Activated naive CD4-positive, alpha-beta T cell treated with anti-CD3 and anti-CD28 coated beads, Interleukin-2, amount 10 ng/mL, durations not matched to agents 7 days and 5 days (primary cell): ENCODE measurements around the gene SDHAF3.
"Not testable (repeated sequence)": the region's sequence is repeated elsewhere in the genome, so short reads cannot be mapped to it uniquely, and the experiment has no call there.

Source experiments
- CTCF ChIA-PET: fragments of 350-600 bp; sonication (Branson Sonifier 250); formaldehyde crosslinking; loops from one replicate; lab custom pipeline; 2021; ENCODE audit warnings: antibody characterized with exemption; lab: Charles Lee
- DNase-seq: peaks from one replicate; pipeline ENCODE4 v3.0.0-alpha.2; 2020
- H3K27ac Mint-ChIP-seq: one replicate; pipeline ENCODE4 v1.8.0; 2021; ENCODE audit warnings: mild to moderate bottlenecking, moderate library complexity, mixed read lengths
- H3K27me3 Mint-ChIP-seq: one replicate; pipeline ENCODE4 v1.8.0; 2021; ENCODE audit warnings: mild to moderate bottlenecking, mixed read lengths
- H3K36me3 Mint-ChIP-seq: one replicate; pipeline ENCODE4 v1.8.0; 2021; ENCODE audit warnings: mixed read lengths
- H3K4me1 Mint-ChIP-seq: one replicate; pipeline ENCODE4 v1.8.0; 2021; ENCODE audit warnings: mixed read lengths
- H3K4me3 Mint-ChIP-seq: one replicate; pipeline ENCODE4 v1.8.0; 2021; ENCODE audit warnings: mild to moderate bottlenecking, moderate library complexity, mixed read lengths
- H3K9me3 Mint-ChIP-seq: one replicate; pipeline ENCODE4 v1.8.0; 2021; ENCODE audit warnings: mixed read lengths

SDHAF3 gene

DNA sequence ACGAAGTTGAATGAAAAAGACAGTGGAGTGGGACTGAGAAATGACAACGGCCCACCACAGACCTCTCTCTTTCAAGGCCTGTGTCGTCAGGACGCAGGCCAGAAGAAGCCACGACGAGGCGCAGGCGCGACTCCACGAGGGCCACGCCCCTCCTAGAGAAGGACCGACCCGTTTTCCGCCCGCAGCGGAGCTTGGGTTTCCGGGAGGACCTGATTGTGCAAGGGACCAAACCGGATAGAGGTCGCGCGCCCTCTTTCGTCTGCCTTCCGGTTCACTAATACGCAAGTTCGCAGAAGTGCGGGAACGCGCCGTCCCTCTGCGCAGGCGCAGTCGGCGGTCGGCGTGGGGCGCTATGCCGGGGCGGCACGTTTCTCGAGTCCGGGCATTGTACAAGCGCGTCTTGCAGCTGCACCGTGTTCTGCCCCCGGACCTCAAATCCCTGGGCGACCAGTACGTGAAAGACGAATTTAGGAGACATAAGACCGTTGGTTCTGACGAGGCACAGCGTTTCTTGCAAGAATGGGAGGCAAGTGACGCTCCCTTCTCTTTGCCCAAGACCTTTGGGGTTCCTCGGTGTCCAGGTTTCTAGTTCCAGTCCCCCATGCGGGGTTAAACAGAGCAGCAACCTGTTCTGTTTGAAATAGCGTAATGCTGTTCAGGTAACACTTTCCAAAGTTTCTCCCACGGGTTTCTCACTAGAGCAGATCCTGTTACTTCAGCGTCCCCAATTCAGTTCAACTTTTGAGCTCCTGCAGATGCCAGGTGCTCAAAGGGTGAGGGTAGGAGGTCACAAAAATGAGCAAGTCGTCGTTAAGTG, at the start of gene SDHAF3:
Gene SDHAF3 (plus strand): TSS at position 327 of the 817 bp plus-strand sequence. CDS start 26 bp downstream, at position 353.
- Mint-ChIP-seq H3K4me1 (peaks cover 38% of the 10 kb centered on the region), H3K36me3 (peaks cover 20% of the 10 kb centered on the region), H3K4me3 (peak within 1 kb of the TSS; percentile 87), H3K9me3 (peaks cover 4% of the 10 kb centered on the region), H3K27ac (peak within 1 kb of the TSS; percentile 94), H3K27me3 (no peaks in the 10 kb centered on the region)
- peak; percentile 99 for DNase-seq
- CTCF ChIA-PET, result interaction anchor here (1.1 to 1.2 kb wide), 2 partner anchors 15 to 30 kb away, joined by 3 to 5 read pairs; no protein-coding TSS in a partner anchor

DNA sequence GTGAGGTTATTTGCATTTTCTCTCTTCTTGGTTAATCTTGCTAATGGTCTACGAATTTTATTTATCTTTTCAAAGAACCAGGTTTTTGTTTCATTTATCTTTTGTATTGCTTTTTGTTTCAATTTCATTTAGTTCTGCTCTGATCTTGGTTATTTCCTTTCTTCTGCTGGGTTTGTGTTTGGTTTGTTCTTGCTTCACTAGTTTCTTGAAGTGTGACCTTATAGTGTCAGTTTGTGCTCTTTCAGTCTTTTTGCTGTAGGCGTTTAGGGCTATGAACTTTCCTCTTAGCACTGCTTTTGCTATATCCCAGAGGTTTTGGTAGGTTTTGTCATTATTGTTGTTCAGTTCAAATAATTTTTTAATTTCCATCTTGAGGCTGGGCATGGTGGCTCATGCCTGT, 45.5 kb upstream of the SDHAF3 start:
- H3K27ac Mint-ChIP-seq, H3K36me3 Mint-ChIP-seq, CTCF ChIA-PET, H3K4me1 Mint-ChIP-seq, H3K4me3 Mint-ChIP-seq, H3K9me3 Mint-ChIP-seq, DNase-seq: not testable (repeated sequence)
- H3K27me3 Mint-ChIP-seq, result peaks cover 12% of the 10 kb centered on the region

GRCh38 chr7:97075928-97076327, 41.6 kb upstream of the SDHAF3 start:
- peaks cover 3% of the 10 kb centered on the region for H3K4me1 Mint-ChIP-seq
- DNase-seq, result no peak
- CTCF ChIA-PET, result no interaction called here
- no peak overlapping the region for H3K27ac Mint-ChIP-seq
- no peaks in the 10 kb centered on the region for H3K36me3 Mint-ChIP-seq
- H3K9me3 Mint-ChIP-seq, result no peaks in the 10 kb centered on the region
- peaks cover 6% of the 10 kb centered on the region for H3K27me3 Mint-ChIP-seq
- no peak overlapping the region for H3K4me3 Mint-ChIP-seq

DNA sequence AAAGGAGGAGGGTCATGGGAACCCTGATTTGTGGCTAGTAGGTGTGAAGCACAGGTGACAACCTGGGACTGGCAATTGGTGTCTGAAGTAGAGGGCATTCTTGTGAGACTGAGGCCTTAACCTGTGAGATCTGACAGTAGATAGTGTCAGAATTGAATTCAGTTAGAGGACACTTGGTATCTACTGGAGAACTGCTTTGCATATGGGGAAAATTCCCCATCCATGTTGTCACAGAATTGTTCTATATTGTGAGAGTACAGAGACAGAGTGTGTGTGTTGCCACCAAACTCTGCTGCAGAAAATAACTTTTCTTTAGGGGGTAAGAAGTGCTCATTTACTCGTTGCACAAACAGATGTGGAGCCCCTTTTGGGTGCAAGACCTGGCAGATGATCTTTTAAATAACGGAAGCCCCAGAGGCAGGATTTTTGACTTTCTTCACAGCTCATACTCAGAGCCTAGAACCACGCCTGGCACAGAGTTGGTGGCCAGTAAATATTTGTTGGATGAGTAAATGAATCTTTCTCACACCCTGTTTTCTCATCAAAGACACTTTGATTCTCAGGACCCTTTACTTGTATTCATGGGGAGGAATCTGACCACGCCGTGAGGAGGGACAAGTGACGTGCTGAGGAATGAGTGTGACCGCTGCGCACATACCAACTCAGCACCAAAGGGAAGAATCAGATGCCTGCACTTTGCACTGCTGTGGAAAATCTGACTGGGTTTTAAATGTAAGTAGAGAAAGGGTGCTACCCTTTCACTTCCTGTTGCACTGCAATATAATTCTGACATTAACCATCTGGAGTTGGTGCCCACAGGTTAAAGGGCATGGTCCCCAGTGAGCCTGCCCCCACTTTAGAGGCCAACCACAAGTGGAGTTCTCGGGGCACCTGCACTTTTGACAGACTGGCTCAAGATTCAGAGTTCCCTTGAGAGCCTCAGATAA, 39.2 kb upstream of the SDHAF3 start:
- no peak overlapping the region for H3K4me3 Mint-ChIP-seq
- H3K27me3 Mint-ChIP-seq, result peaks cover 11% of the 10 kb centered on the region

GRCh38 chr7:97079300-97079699, 38.2 kb upstream of the SDHAF3 start:
- DNase-seq, result no peak
- no peaks in the 10 kb centered on the region for H3K9me3 Mint-ChIP-seq
- no peak overlapping the region for H3K27ac Mint-ChIP-seq
- H3K4me3 Mint-ChIP-seq, result no peak overlapping the region
- CTCF ChIA-PET, result no interaction called here
- H3K4me1 Mint-ChIP-seq, result no peaks in the 10 kb centered on the region
- H3K27me3 Mint-ChIP-seq, result peaks cover 11% of the 10 kb centered on the region
- H3K36me3 Mint-ChIP-seq, result no peaks in the 10 kb centered on the region

More for the DNA sequence above, 39.2 kb upstream of the SDHAF3 start:
- no peaks in the 10 kb centered on the region for H3K36me3 Mint-ChIP-seq
- no peak overlapping the region for H3K27ac Mint-ChIP-seq
- CTCF ChIA-PET, result no interaction called here
- no peaks in the 10 kb centered on the region for H3K9me3 Mint-ChIP-seq
- H3K4me1 Mint-ChIP-seq, result no peaks in the 10 kb centered on the region
- DNase-seq, result no peak

DNA sequence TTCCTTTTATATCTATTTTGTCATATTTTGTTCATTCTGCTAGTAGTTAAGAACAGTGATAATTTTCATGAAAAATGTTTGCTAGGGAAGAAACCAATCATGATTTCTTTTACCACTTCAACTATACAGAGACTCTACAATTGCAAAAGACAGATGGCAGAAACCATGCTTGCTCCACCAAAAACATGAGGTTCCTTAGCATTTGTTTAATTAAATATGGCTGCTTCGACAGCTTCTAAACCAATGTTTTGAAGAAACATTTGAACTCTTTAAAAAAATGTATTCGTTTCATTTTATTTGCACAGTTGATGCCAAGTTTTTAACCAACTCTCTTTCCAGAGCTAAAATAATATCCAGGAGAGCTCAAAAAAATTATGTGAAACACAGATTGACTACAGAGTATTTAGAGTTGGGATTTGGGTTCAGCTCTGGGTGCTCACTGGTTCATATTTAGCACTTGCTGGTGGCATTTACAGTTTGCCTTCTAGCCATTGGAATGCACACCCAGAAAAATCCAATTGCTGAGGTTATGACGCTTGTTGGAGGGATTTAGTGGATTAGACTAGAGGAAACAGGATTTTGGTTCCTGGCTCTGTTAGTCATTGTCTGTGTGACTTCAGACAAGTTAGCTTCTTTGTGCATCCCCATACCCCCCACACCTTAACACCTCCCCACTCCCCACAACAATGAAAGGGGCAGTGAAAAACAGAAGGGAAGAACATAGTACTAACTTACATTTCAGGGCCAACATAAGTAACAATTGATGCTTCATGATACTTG, 35.8 kb upstream of the SDHAF3 start:
- no peaks in the 10 kb centered on the region for H3K9me3 Mint-ChIP-seq
- DNase-seq, result no peak
- H3K27me3 Mint-ChIP-seq, result peaks cover 11% of the 10 kb centered on the region
- CTCF ChIA-PET, result no interaction called here
- no peaks in the 10 kb centered on the region for H3K36me3 Mint-ChIP-seq
- H3K4me3 Mint-ChIP-seq, result no peak overlapping the region
- no peaks in the 10 kb centered on the region for H3K4me1 Mint-ChIP-seq
- H3K27ac Mint-ChIP-seq, result no peak overlapping the region

- Mint-ChIP-seq H3K27ac (no peak overlapping the region), H3K4me3 (no peak overlapping the region), H3K4me1 (no peaks in the 10 kb centered on the region), H3K9me3 (no peaks in the 10 kb centered on the region), H3K36me3 (no peaks in the 10 kb centered on the region), H3K27me3 (peaks cover 18% of the 10 kb centered on the region)
- CTCF ChIA-PET, result no interaction called here
- DNase-seq, result no peak
Measured at GRCh38 chr7:97088364-97088763, 29.1 kb upstream of the SDHAF3 start.

- CTCF ChIA-PET, result no interaction called here
- peaks cover 18% of the 10 kb centered on the region for H3K27me3 Mint-ChIP-seq
- no peaks in the 10 kb centered on the region for H3K9me3 Mint-ChIP-seq
- H3K4me1 Mint-ChIP-seq, result no peaks in the 10 kb centered on the region
- no peak overlapping the region for H3K27ac Mint-ChIP-seq
- no peak overlapping the region for H3K4me3 Mint-ChIP-seq
- DNase-seq, result no peak
- H3K36me3 Mint-ChIP-seq, result no peaks in the 10 kb centered on the region
Measured at GRCh38 chr7:97089771-97090170, 27.7 kb upstream of the SDHAF3 start.

- DNase-seq, result no peak
- H3K27ac Mint-ChIP-seq, result no peak overlapping the region
- no peak overlapping the region for H3K4me3 Mint-ChIP-seq
- no peaks in the 10 kb centered on the region for H3K36me3 Mint-ChIP-seq
- H3K9me3 Mint-ChIP-seq, result no peaks in the 10 kb centered on the region
- H3K27me3 Mint-ChIP-seq, result peaks cover 15% of the 10 kb centered on the region
- CTCF ChIA-PET, result interaction anchor here (0.5 kb wide), 1 partner anchor 943 kb away, joined by 4 read pairs; no protein-coding TSS in a partner anchor
- H3K4me1 Mint-ChIP-seq, result no peaks in the 10 kb centered on the region
Measured at GRCh38 chr7:97090761-97091353, 26.6 kb upstream of the SDHAF3 start.

DNA sequence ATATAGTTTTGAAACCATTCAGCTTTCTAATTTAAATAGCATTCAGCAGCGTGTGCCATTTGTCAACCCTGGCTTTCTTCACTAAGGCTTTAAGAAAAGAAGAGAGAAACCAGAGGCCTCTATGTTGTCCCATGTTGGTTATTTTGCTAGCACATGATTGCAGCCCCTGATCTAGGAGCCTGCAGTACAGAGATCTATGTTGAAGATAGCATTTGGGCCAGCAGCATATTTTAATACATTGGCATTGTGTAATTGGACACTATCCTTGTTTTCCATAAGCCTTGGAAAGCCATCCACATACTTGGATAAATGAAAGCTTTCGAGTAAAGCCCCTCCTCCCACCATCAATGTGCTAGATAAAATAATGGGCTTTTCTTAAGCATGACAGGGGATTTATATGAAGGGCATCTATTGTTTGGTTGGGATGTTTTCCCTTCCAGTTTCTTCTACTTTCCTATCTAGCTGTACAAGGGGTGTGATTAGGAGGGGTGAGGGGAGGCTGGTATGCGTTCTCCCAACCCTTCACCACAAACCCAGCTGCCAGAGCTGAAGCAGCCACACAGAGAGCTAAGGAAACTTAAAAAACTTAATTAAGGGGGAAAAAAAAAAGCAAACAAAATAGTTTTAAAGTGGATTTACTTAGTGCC, 23.1 kb upstream of the SDHAF3 start:
- H3K9me3 Mint-ChIP-seq, result no peaks in the 10 kb centered on the region
- no peak overlapping the region for H3K27ac Mint-ChIP-seq

GRCh38 chr7:97096037-97096436, 21.5 kb upstream of the SDHAF3 start:
- Mint-ChIP-seq H3K27me3 (peaks cover 5% of the 10 kb centered on the region), H3K4me1 (no peaks in the 10 kb centered on the region), H3K27ac (no peak overlapping the region), H3K36me3 (no peaks in the 10 kb centered on the region), H3K4me3 (no peak overlapping the region), H3K9me3 (no peaks in the 10 kb centered on the region)
- DNase-seq, result no peak
- CTCF ChIA-PET, result no interaction called here

More for the DNA sequence above, 23.1 kb upstream of the SDHAF3 start:
- CTCF ChIA-PET, result no interaction called here
- Mint-ChIP-seq H3K27me3 (peaks cover 13% of the 10 kb centered on the region), H3K4me1 (no peaks in the 10 kb centered on the region), H3K4me3 (no peak overlapping the region), H3K36me3 (no peaks in the 10 kb centered on the region)
- no peak for DNase-seq

GRCh38 chr7:97096661-97097060, 20.8 kb upstream of the SDHAF3 start:
- DNase-seq, result no peak
- Mint-ChIP-seq H3K4me1 (no peaks in the 10 kb centered on the region), H3K9me3 (no peaks in the 10 kb centered on the region), H3K27ac (no peak overlapping the region), H3K36me3 (no peaks in the 10 kb centered on the region), H3K27me3 (peaks cover 5% of the 10 kb centered on the region), H3K4me3 (no peak overlapping the region)
- CTCF ChIA-PET, result no interaction called here

GRCh38 chr7:97104719-97105238, 12.7 kb upstream of the SDHAF3 start:
- no peaks in the 10 kb centered on the region for H3K4me1 Mint-ChIP-seq

More at GRCh38 chr7:97104719-97105238, 12.7 kb upstream of the SDHAF3 start:
- no peak overlapping the region for H3K27ac Mint-ChIP-seq
- CTCF ChIA-PET, result interaction anchor here (1.5 to 2.4 kb wide), 4 partner anchors 72 to 731 kb away, joined by 4 to 18 read pairs (median 8); no protein-coding TSS in a partner anchor
- H3K4me3 Mint-ChIP-seq, result no peak overlapping the region
- peaks cover 5% of the 10 kb centered on the region for H3K27me3 Mint-ChIP-seq
- no peaks in the 10 kb centered on the region for H3K36me3 Mint-ChIP-seq
- peaks cover 6% of the 10 kb centered on the region for H3K9me3 Mint-ChIP-seq
- DNase-seq, result peak; percentile 76
